Prostate gland (tissue), 2 donors: ENCODE measurements around the gene TRIP6. TPM values are rescaled to one million over a fixed set of nuclear protein-coding genes. Genes with fewer than 3 reads are reported as not detected.

Source experiments
- microRNA-seq: library from miRNA; unstranded; fragments of <30 nt; microRNA quantifications from one replicate; pipeline ENCODE4, GENCODE V29; 2016
- small RNA-seq, 2 donors: library from RNA; depleted of rRNA; stranded (forward); fragments of <200 nt; gene quantifications; one replicate each; pipeline ENCODE3, GENCODE V24; 2016
- total RNA-seq, 2 donors: library from RNA; depleted of rRNA; stranded (reverse); fragments of >200 nt; gene quantifications; one replicate each; pipeline ENCODE4 v1.1.0, GENCODE V29; 2016

Gene TRIP6
- total RNA-seq, 2 donors from 2014 or later: 65.9 to 113 TPM

Small RNAs within 50 kb of the gene (microRNA-seq; reads per million reads assigned to microRNA genes)
- gene MIR6875: 0.42 reads per million

Small RNAs within 50 kb of the gene (small RNA-seq; reads per million reads assigned to genes)
- gene RN7SL549P: 0 reads per million in 2 donors
- gene RN7SL750P: 0 reads per million in 2 donors

Other genes with a start within 250 kb of the TRIP6 start
- gene TFR2, start 225.8 kb upstream of the TRIP6 start, total RNA-seq: 1 to 10 TPM in 1 of 2 donors, under 1 TPM in 1; 0.59 to 2.3 TPM
- 1 to 10 TPM in 1 of 2 donors, not detected in 1; 2.4 TPM for gene ACTL6B, start 210.9 kb upstream of the TRIP6 start, total RNA-seq
- gene GNB2, start 193.6 kb upstream of the TRIP6 start, total RNA-seq: 100 to 1,000 TPM; 376 to 417 TPM
- gene GIGYF1, start 173.1 kb upstream of the TRIP6 start, total RNA-seq: 10 to 100 TPM; 37.0 to 82.2 TPM
- gene POP7, start 161.3 kb upstream of the TRIP6 start, total RNA-seq: 10 to 100 TPM; 41.4 to 45.2 TPM
- 1 to 10 TPM in 1 of 2 donors, not detected in 1; 1.6 TPM for gene EPO, start 146.9 kb upstream of the TRIP6 start, total RNA-seq
- gene ZAN, start 133.8 kb upstream of the TRIP6 start, total RNA-seq: under 1 TPM in 1 of 2 donors, not detected in 1; 0.17 TPM
- 10 to 100 TPM; 78.6 to 80.8 TPM for gene EPHB4, start 39.9 kb upstream of the TRIP6 start, total RNA-seq
- 10 to 100 TPM; 22.0 to 29.4 TPM for gene SLC12A9, start 14.7 kb upstream of the TRIP6 start, total RNA-seq
- gene SRRT, start 7.7 kb downstream of the TRIP6 start, total RNA-seq: 100 to 1,000 TPM; 105 to 182 TPM
- 1 to 10 TPM; 6.4 to 8.4 TPM for gene UFSP1, start 22.3 kb downstream of the TRIP6 start, total RNA-seq
- gene ACHE, start 28.5 kb downstream of the TRIP6 start, total RNA-seq: 10 to 100 TPM in 1 of 2 donors, 1 to 10 TPM in 1; 6.6 to 17.5 TPM
- gene MUC3A, start 82.1 kb downstream of the TRIP6 start, total RNA-seq: 10 to 100 TPM; 28.8 to 46.0 TPM
- 10 to 100 TPM in 1 of 2 donors, 1 to 10 TPM in 1; 4.0 to 20.9 TPM for gene MUC12, start 102.2 kb downstream of the TRIP6 start, total RNA-seq
- under 1 TPM in 1 of 2 donors, not detected in 1; 0.23 TPM for gene MUC17, start 152.7 kb downstream of the TRIP6 start, total RNA-seq
- 10 to 100 TPM; 32.0 to 36.1 TPM for gene TRIM56, start 218.1 kb downstream of the TRIP6 start, total RNA-seq